ENCODE measurements around the gene LTBP1. TPM values are rescaled to one million over a fixed set of nuclear protein-coding genes. Genes with fewer than 3 reads are reported as not detected.
A peak's percentile ranks its signal among the peaks of the same experiment; 100 is the strongest.

Gene LTBP1
- total and polyA plus RNA-seq, 2 donors (not counting 1 experiment from before 2014, with no cell fraction given), result 0.69 TPM; not detected in 1

- DNase-seq (no peak), ATAC-seq (ENCODE audit: low read depth) (no peak)
- Histone ChIP-seq H3K4me3 (ENCODE audit: control extremely low read depth in 1 of 5, extremely low read depth in 1 of 5, insufficient read depth in 1 of 5, low read depth in 2 of 5, low read length in 4 of 5) (no peak overlapping the region), H3K9ac (ENCODE audit: low read length) (no peak overlapping the region), H4K20me1 (ENCODE audit: control insufficient read depth, insufficient read depth, low read length, poor library complexity, severe bottlenecking) (no peaks in the 10 kb centered on the region), H3K36me3 (replicated peaks in 1 of 2; ENCODE audit: control extremely low read depth in 1 of 2, control insufficient read depth in 1 of 2, extremely low read depth in 1 of 2, insufficient read depth in 2 of 2, low read length in 1 of 2) (no peaks in the 10 kb centered on the region), H3K79me2 (ENCODE audit: control insufficient read depth, insufficient read depth, low read length) (no peaks in the 10 kb centered on the region), H3K4me2 (replicated peaks; ENCODE audit: low read depth, low read length, poor library complexity, severe bottlenecking) (no peak overlapping the region), H2AFZ (ENCODE audit: insufficient read depth, low read depth, low read length, poor library complexity, severe bottlenecking) (no peak overlapping the region), H3K27ac (ENCODE audit: low read length in 2 of 2) (no peak overlapping the region), H3K4me1 (ENCODE audit: control insufficient read depth in 2 of 2, insufficient read depth in 2 of 2, low read length in 2 of 2) (no peaks in the 10 kb centered on the region), H3K27me3 (replicated peaks in 1 of 4; ENCODE audit: control extremely low read depth in 1 of 4, control insufficient read depth in 3 of 4, insufficient read depth in 4 of 4, low read length in 3 of 4) (no peaks in the 10 kb centered on the region), H3K9me3 (ENCODE audit: control extremely low read depth in 1 of 3, control insufficient read depth in 2 of 3, insufficient read depth in 1 of 3, low read length in 2 of 3) (no peaks in the 10 kb centered on the region)
- ChIA-PET CTCF (interaction anchor here (0.5 to 1.9 kb wide), 12 partner anchors 11 to 951 kb away, joined by 3 to 8 read pairs (median 4); partner anchors contain the start of gene FAM98A), POLR2A (no interaction called here)
- no peak for TF ChIP-seq CTCF (IDR thresholded peaks at IDR 0.05)
- TF ChIP-seq EZH2 (IDR thresholded peaks at IDR 0.05; ENCODE audit: borderline replicate concordance, insufficient read depth, low read depth, low read length, poor library complexity, severe bottlenecking), result no peak
- no peak overlapping the region for H3K4me3 Mint-ChIP-seq
- H3K4me1 Mint-ChIP-seq, result no peaks in the 10 kb centered on the region
- no peaks in the 10 kb centered on the region for H3K9me3 Mint-ChIP-seq (ENCODE audit: insufficient read depth)
- intact Hi-C loops (cut with micrococcal nuclease), result loop anchor here (2.0 kb wide), 1 partner anchor 599 kb away; no protein-coding TSS in a partner anchor
- no peaks in the 10 kb centered on the region for H3K27me3 Mint-ChIP-seq
- no peak overlapping the region for H3K27ac Mint-ChIP-seq
- 81% methylated on average over 2 of the region's 8 CpGs for WGBS (ENCODE audit: insufficient coverage)
These were observed 424.7 kb downstream of the LTBP1 start for GRCh38 chr2:33371304-33372090.

GRCh38 chr2:33372940-33373553 is 426.3 kb downstream of the LTBP1 start:
- Mint-ChIP-seq H3K9me3 (ENCODE audit: insufficient read depth) (no peaks in the 10 kb centered on the region), H3K27me3 (no peaks in the 10 kb centered on the region), H3K27ac (no peak overlapping the region), H3K4me3 (no peak overlapping the region), H3K4me1 (no peaks in the 10 kb centered on the region)
- Histone ChIP-seq H3K4me1 (ENCODE audit: control insufficient read depth in 2 of 2, insufficient read depth in 2 of 2, low read length in 2 of 2) (no peaks in the 10 kb centered on the region), H4K20me1 (ENCODE audit: control insufficient read depth, insufficient read depth, low read length, poor library complexity, severe bottlenecking) (no peaks in the 10 kb centered on the region), H3K36me3 (replicated peaks in 1 of 2; ENCODE audit: control extremely low read depth in 1 of 2, control insufficient read depth in 1 of 2, extremely low read depth in 1 of 2, insufficient read depth in 2 of 2, low read length in 1 of 2) (no peaks in the 10 kb centered on the region), H3K4me2 (replicated peaks; ENCODE audit: low read depth, low read length, poor library complexity, severe bottlenecking) (no peak overlapping the region), H3K9ac (ENCODE audit: low read length) (no peak overlapping the region), H3K27ac (ENCODE audit: low read length in 2 of 2) (no peak overlapping the region), H3K9me3 (ENCODE audit: control extremely low read depth in 1 of 3, control insufficient read depth in 2 of 3, insufficient read depth in 1 of 3, low read length in 2 of 3) (no peaks in the 10 kb centered on the region), H3K79me2 (ENCODE audit: control insufficient read depth, insufficient read depth, low read length) (no peaks in the 10 kb centered on the region), H3K4me3 (ENCODE audit: control extremely low read depth in 1 of 5, extremely low read depth in 1 of 5, insufficient read depth in 1 of 5, low read depth in 2 of 5, low read length in 4 of 5) (no peak overlapping the region), H2AFZ (ENCODE audit: insufficient read depth, low read depth, low read length, poor library complexity, severe bottlenecking) (no peak overlapping the region), H3K27me3 (replicated peaks in 1 of 4; ENCODE audit: control extremely low read depth in 1 of 4, control insufficient read depth in 3 of 4, insufficient read depth in 4 of 4, low read length in 3 of 4) (no peaks in the 10 kb centered on the region)
- TF ChIP-seq EZH2 (IDR thresholded peaks at IDR 0.05; ENCODE audit: borderline replicate concordance, insufficient read depth, low read depth, low read length, poor library complexity, severe bottlenecking) (no peak), CTCF (IDR thresholded peaks at IDR 0.05) (peak; percentile 97)
- POLR2A ChIA-PET, result no interaction called here
- DNase-seq (peak; percentile 70), ATAC-seq (ENCODE audit: low read depth) (peak; percentile 57)
- WGBS (ENCODE audit: insufficient coverage), result 10% methylated on average over 2 of the region's 5 CpGs
- intact Hi-C loops (cut with micrococcal nuclease), result loop anchor here (1.0 to 2.0 kb wide), 2 partner anchors 210 to 600 kb away; no protein-coding TSS in a partner anchor
- CTCF ChIA-PET, result interaction anchor here (0.6 to 1.9 kb wide), 9 partner anchors 9 to 600 kb away, joined by 3 to 8 read pairs (median 4); partner anchors contain the start of gene FAM98A
